Fibroblast of the conjunctiva (primary cell): ENCODE measurements around the gene CCDC175.

ENCODE experiments used
- DNase-seq: peaks from one replicate; pipeline ENCODE4 v3.0.0-alpha.2; 2010; ENCODE audit warnings: low read depth

CCDC175 gene

GRCh38 chr14:59540852-59541251 lies 35.8 kb downstream of the CCDC175 start:
- no peak for DNase-seq

GRCh38 chr14:59538936-59539335 lies 37.7 kb downstream of the CCDC175 start:
- no peak for DNase-seq

- no peak for DNase-seq
These were observed 39.1 kb downstream of the CCDC175 start for GRCh38 chr14:59537476-59537875.

- no peak for DNase-seq
These were observed 42.1 kb downstream of the CCDC175 start for GRCh38 chr14:59534361-59534987.

GRCh38 chr14:59532419-59532818 lies 44.2 kb downstream of the CCDC175 start:
- DNase-seq = no peak

GRCh38 chr14:59530349-59530748 lies 46.3 kb downstream of the CCDC175 start:
- DNase-seq = no peak

- no peak for DNase-seq
These were observed 47.4 kb downstream of the CCDC175 start for GRCh38 chr14:59529189-59529588.

GRCh38 chr14:59520224-59520623 lies 56.4 kb downstream of the CCDC175 start:
- no peak for DNase-seq

- DNase-seq = no peak
These were observed 64.6 kb downstream of the CCDC175 start for GRCh38 chr14:59511916-59512575.

- no peak for DNase-seq
These were observed 65.6 kb downstream of the CCDC175 start for GRCh38 chr14:59510966-59511365.

GRCh38 chr14:59510001-59510400 lies 66.6 kb downstream of the CCDC175 start:
- DNase-seq = no peak

- no peak for DNase-seq
These were observed 67.5 kb downstream of the CCDC175 start for GRCh38 chr14:59509101-59509500.

- DNase-seq = no peak
These were observed 68.9 kb downstream of the CCDC175 start for GRCh38 chr14:59507752-59508103.

- peak; percentile 27 for DNase-seq
These were observed 69.4 kb downstream of the CCDC175 start for GRCh38 chr14:59507063-59507751.

GRCh38 chr14:59503256-59503655 lies 73.4 kb downstream of the CCDC175 start:
- no peak for DNase-seq

- DNase-seq = no peak
These were observed 75.9 kb downstream of the CCDC175 start for GRCh38 chr14:59500732-59501131.

GRCh38 chr14:59492384-59492783 lies 84.2 kb downstream of the CCDC175 start:
- no peak for DNase-seq

- no peak for DNase-seq
These were observed 85.9 kb downstream of the CCDC175 start for GRCh38 chr14:59490756-59491155.

GRCh38 chr14:59484639-59485175 lies 91.9 kb downstream of the CCDC175 start:
- DNase-seq = no peak

GRCh38 chr14:59483819-59484638 lies 92.6 kb downstream of the CCDC175 start, which contains the start of the genes JKAMP and L3HYPDH:
Gene JKAMP, plus strand, starts transcription at chr14:59484517. Its CDS starts 73 bp downstream, at chr14:59484590.
Gene L3HYPDH, minus strand, starts transcription at chr14:59484408. Its CDS starts 92 bp downstream, at chr14:59484316.
- DNase-seq = peak; percentile 90

GRCh38 chr14:59483363-59483762 lies 93.2 kb downstream of the CCDC175 start:
- DNase-seq = no peak
